ENCODE results near the gene RPS6KB1. TPM values are rescaled to one million over a fixed set of nuclear protein-coding genes. Genes with fewer than 3 reads are reported as not detected.

RPS6KB1 gene
- total and polyA plus RNA-seq, 9 of the 15 experiments (the other 6 are each of a cell fraction or from before 2014, with no cell fraction given) = 8.8 to 60.7 (median 35.1) TPM

- no peak for TF ChIP-seq SREBF2 (CRISPR knock-in tag; IDR thresholded peaks at IDR 0.05)
- no peak for TF ChIP-seq KAT7 (CRISPR knock-in tag; IDR thresholded peaks at IDR 0.05; ENCODE audit: borderline replicate concordance)
These were observed 29.3 kb upstream of the RPS6KB1 start (continued) for GRCh38 chr17:59863616-59864015.

GRCh38 chr17:59869941-59870218 lies 23.0 kb upstream of the RPS6KB1 start:
- no peak overlapping the region for H3K4me3 ChIP-seq
- ChIA-PET POLR2A (interaction anchor here (1.0 to 1.7 kb wide), 3 partner anchors 9 to 23 kb away, joined by 4 read pairs; partner anchors contain the start of genes RPS6KB1 and TUBD1), CTCF (ENCODE audit: low intra/inter-chr PET ratio) (no interaction called here)
- no peak for TF ChIP-seq DDX20 (tag; IDR thresholded peaks at IDR 0.05; ENCODE audit: low read depth)
- TF ChIP-seq, protein P1, sequence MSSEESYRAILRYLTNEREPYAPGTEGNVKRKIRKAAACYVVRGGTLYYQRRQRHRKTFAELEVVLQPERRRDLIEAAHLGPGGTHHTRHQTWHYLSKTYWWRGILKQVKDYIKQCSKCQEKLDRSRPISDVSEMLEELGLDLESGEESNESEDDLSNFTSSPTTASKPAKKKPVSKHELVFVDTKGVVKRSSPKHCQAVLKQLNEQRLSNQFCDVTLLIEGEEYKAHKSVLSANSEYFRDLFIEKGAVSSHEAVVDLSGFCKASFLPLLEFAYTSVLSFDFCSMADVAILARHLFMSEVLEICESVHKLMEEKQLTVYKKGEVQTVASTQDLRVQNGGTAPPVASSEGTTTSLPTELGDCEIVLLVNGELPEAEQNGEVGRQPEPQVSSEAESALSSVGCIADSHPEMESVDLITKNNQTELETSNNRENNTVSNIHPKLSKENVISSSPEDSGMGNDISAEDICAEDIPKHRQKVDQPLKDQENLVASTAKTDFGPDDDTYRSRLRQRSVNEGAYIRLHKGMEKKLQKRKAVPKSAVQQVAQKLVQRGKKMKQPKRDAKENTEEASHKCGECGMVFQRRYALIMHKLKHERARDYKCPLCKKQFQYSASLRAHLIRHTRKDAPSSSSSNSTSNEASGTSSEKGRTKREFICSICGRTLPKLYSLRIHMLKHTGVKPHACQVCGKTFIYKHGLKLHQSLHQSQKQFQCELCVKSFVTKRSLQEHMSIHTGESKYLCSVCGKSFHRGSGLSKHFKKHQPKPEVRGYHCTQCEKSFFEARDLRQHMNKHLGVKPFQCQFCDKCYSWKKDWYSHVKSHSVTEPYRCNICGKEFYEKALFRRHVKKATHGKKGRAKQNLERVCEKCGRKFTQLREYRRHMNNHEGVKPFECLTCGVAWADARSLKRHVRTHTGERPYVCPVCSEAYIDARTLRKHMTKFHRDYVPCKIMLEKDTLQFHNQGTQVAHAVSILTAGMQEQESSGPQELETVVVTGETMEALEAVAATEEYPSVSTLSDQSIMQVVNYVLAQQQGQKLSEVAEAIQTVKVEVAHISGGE (CRISPR knock-in tag; IDR thresholded peaks at IDR 0.05) = peak in 1 of 3 experiments; percentile 79; a peak in 2 of 6 replicates
- no peaks in the 10 kb centered on the region for H3K4me1 ChIP-seq (replicated peaks in 1 of 2; ENCODE audit: control insufficient read depth in 2 of 2, insufficient read depth in 2 of 2, low read length in 2 of 2)
- WGBS (ENCODE audit: insufficient coverage, low coverage, missing lambda C conversion rate) = 53% methylated on average over 1 of the region's 1 CpG
- no peaks in the 10 kb centered on the region for H3K79me2 ChIP-seq (ENCODE audit: control insufficient read depth, insufficient read depth, low read length)
- no TSS peak for BruUV-seq (replicated peaks)
- no peaks in the 10 kb centered on the region for H3K9me3 ChIP-seq (replicated peaks; ENCODE audit: control insufficient read depth, insufficient read depth, low read depth, low read length)
- H2AFZ ChIP-seq (ENCODE audit: low read depth, low read length) = no peak overlapping the region
- no peak overlapping the region for H3K9ac ChIP-seq (ENCODE audit: insufficient read depth in 1 of 2, low read depth in 2 of 2, low read length in 2 of 2)
- H3K27ac ChIP-seq (ENCODE audit: extremely low read depth, low read depth, low read length) = no peak overlapping the region
- H3K36me3 ChIP-seq (ENCODE audit: control insufficient read depth, insufficient read depth, low read length) = peaks cover 32% of the 10 kb centered on the region
- DNase-seq (ENCODE audit: extremely low read depth in 1 of 4, low spot score in 3 of 4) (no peak), ATAC-seq (no peak), FAIRE-seq (no peak)
- H4K20me1 ChIP-seq (replicated peaks; ENCODE audit: control insufficient read depth, insufficient read depth, low read length) = no peaks in the 10 kb centered on the region
- no peaks in the 10 kb centered on the region for H3K27me3 ChIP-seq (ENCODE audit: control insufficient read depth in 2 of 2, insufficient read depth in 2 of 2, low read length in 2 of 2)
- intact Hi-C loops (cut with micrococcal nuclease) (no loop called here), in situ Hi-C loops (cut with MboI) (no loop called here)
- H3K9me1 ChIP-seq (ENCODE audit: control insufficient read depth, insufficient read depth, low read length) = no peaks in the 10 kb centered on the region
- H3K4me2 ChIP-seq (ENCODE audit: insufficient read depth, low read length) = no peak overlapping the region
